Measurements from ENCODE around the gene EHD1.

Gene EHD1

DNA sequence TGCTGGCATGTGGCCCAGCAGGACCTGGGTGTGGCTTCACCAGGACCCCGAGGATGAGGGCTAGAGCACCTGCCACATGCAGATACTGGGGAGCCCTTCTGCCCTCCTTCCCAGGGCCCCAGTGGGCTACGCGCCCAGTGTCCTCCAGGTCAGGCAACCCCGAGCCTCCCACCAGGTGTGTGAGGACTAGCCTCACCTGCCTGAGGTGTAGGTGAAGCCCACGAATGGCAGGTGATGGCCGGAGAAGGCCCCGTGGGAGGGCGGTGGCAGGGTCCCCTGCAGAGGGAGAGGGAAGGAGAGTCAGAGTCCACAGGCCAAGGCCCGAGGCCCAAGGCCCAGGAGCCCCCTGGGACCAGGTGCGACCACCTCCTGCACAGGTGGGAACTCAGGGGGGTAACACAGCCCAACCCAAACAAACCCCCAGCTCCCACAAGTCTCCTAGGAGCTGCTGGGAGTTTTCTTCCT, 40.5 kb downstream of the EHD1 start:
- Mint-ChIP-seq H3K36me3 (peaks cover 0 to 3% of the 10 kb centered on the region in 2 donors), H3K4me3 (no peak overlapping the region), H3K27ac (no peak overlapping the region), H3K4me1 (peaks cover 5 to 6% of the 10 kb centered on the region in 2 donors), H3K9me3 (no peaks in the 10 kb centered on the region), H3K27me3 (no peaks in the 10 kb centered on the region)
- ATAC-seq (replicated peaks): no peak
- no peak for DNase-seq

GRCh38 chr11:64836448-64837072, 41.9 kb downstream of the EHD1 start:
- no peak for DNase-seq
- no peak overlapping the region for H3K27ac Mint-ChIP-seq
- no peak for ATAC-seq (replicated peaks)
- peaks cover 5% of the 10 kb centered on the region in 2 donors for H3K4me1 Mint-ChIP-seq
- no peaks in the 10 kb centered on the region for H3K27me3 Mint-ChIP-seq
- no peaks in the 10 kb centered on the region for H3K9me3 Mint-ChIP-seq
- H3K36me3 Mint-ChIP-seq: peaks cover 0 to 7% of the 10 kb centered on the region in 2 donors
- no peak overlapping the region for H3K4me3 Mint-ChIP-seq

- Mint-ChIP-seq H3K9me3 (no peaks in the 10 kb centered on the region), H3K36me3 (peaks cover 0 to 7% of the 10 kb centered on the region in 2 donors), H3K27me3 (no peaks in the 10 kb centered on the region), H3K4me3 (no peak overlapping the region), H3K4me1 (peaks cover 5% of the 10 kb centered on the region in 2 donors), H3K27ac (no peak overlapping the region)
- DNase-seq (no peak), ATAC-seq (replicated peaks) (no peak)
These were observed 42.6 kb downstream of the EHD1 start for GRCh38 chr11:64835616-64836447.

GRCh38 chr11:64834723-64835615, 43.5 kb downstream of the EHD1 start:
- Mint-ChIP-seq H3K4me3 (no peak overlapping the region), H3K9me3 (no peaks in the 10 kb centered on the region), H3K27me3 (no peaks in the 10 kb centered on the region), H3K27ac (no peak overlapping the region), H3K36me3 (peaks cover 0 to 7% of the 10 kb centered on the region in 2 donors), H3K4me1 (peaks cover 5% of the 10 kb centered on the region in 2 donors)
- DNase-seq (no peak), ATAC-seq (replicated peaks) (no peak)

- ATAC-seq (replicated peaks) (no peak), DNase-seq (no peak)
- Mint-ChIP-seq H3K27ac (no peak overlapping the region), H3K4me1 (peaks cover 3 to 5% of the 10 kb centered on the region in 2 donors), H3K36me3 (peaks cover 0 to 4% of the 10 kb centered on the region in 2 donors), H3K9me3 (no peaks in the 10 kb centered on the region), H3K27me3 (no peaks in the 10 kb centered on the region), H3K4me3 (no peak overlapping the region)
These were observed 44.2 kb downstream of the EHD1 start for GRCh38 chr11:64834031-64834722.

- DNase-seq: no peak
- peaks cover 0 to 6% of the 10 kb centered on the region in 2 donors for H3K36me3 Mint-ChIP-seq
- no peak overlapping the region for H3K4me3 Mint-ChIP-seq
- no peaks in the 10 kb centered on the region for H3K27me3 Mint-ChIP-seq
- peaks cover 6 to 10% of the 10 kb centered on the region in 2 donors for H3K4me1 Mint-ChIP-seq
- H3K9me3 Mint-ChIP-seq: no peaks in the 10 kb centered on the region
- H3K27ac Mint-ChIP-seq: no peak overlapping the region
- ATAC-seq (replicated peaks): no peak
These were observed 44.9 kb downstream of the EHD1 start for GRCh38 chr11:64833509-64833908.

- H3K27ac Mint-ChIP-seq: no peak overlapping the region
- H3K27me3 Mint-ChIP-seq: no peaks in the 10 kb centered on the region
- H3K36me3 Mint-ChIP-seq: peaks cover 0 to 6% of the 10 kb centered on the region in 2 donors
- no peak for DNase-seq
- H3K4me1 Mint-ChIP-seq: peaks cover 6 to 10% of the 10 kb centered on the region in 2 donors
- no peak overlapping the region for H3K4me3 Mint-ChIP-seq
- ATAC-seq (replicated peaks): no peak
- no peaks in the 10 kb centered on the region for H3K9me3 Mint-ChIP-seq
These were observed 45.3 kb downstream of the EHD1 start for GRCh38 chr11:64833198-64833502.

- Mint-ChIP-seq H3K4me1 (peaks cover 6 to 10% of the 10 kb centered on the region in 2 donors), H3K27me3 (no peaks in the 10 kb centered on the region), H3K27ac (no peak overlapping the region), H3K36me3 (peaks cover 0 to 6% of the 10 kb centered on the region in 2 donors), H3K4me3 (no peak overlapping the region), H3K9me3 (no peaks in the 10 kb centered on the region)
- DNase-seq (no peak), ATAC-seq (replicated peaks) (no peak)
These were observed 45.8 kb downstream of the EHD1 start for GRCh38 chr11:64832467-64833197.

DNA sequence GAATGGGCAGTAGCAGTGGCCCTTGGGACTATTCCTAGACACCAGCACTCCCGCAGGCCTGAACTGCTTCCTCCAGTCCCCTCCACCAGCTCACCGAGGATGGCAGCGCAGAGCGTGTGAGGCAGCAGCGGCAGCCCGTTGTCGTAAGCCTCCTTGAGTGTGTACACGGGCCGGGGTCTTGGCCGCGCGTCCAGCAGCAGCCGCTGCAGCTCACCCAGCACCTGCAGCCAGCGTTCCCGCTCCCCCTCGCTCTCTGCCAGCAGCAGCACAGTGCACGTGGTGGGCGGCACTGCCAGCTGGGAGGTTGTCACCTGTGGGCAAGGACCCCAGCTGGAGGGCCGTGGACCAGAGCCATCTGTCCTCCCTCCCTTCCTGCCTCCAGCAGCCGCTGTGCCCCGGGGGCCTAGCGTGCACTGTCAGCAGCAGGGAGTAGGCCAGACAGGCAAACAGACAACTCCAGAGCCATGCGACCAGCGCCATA, 47.0 kb downstream of the EHD1 start:
- ATAC-seq (replicated peaks) (no peak), DNase-seq (no peak)
- Mint-ChIP-seq H3K4me1 (peaks cover 3 to 5% of the 10 kb centered on the region in 2 donors), H3K4me3 (no peak overlapping the region), H3K36me3 (peaks cover 0 to 6% of the 10 kb centered on the region in 2 donors), H3K9me3 (no peaks in the 10 kb centered on the region), H3K27ac (no peak overlapping the region), H3K27me3 (no peaks in the 10 kb centered on the region)

- no peak overlapping the region for H3K27ac Mint-ChIP-seq
- H3K36me3 Mint-ChIP-seq: peaks cover 0 to 6% of the 10 kb centered on the region in 2 donors
- no peaks in the 10 kb centered on the region for H3K9me3 Mint-ChIP-seq
- ATAC-seq (replicated peaks): no peak
- H3K27me3 Mint-ChIP-seq: no peaks in the 10 kb centered on the region
- H3K4me3 Mint-ChIP-seq: no peak overlapping the region
- no peak for DNase-seq
- peaks cover 3 to 5% of the 10 kb centered on the region in 2 donors for H3K4me1 Mint-ChIP-seq
These were observed 48.7 kb downstream of the EHD1 start for GRCh38 chr11:64829536-64830251.

- no peaks in the 10 kb centered on the region for H3K9me3 Mint-ChIP-seq
- no peaks in the 10 kb centered on the region for H3K27me3 Mint-ChIP-seq
- H3K4me1 Mint-ChIP-seq: peaks cover 3 to 5% of the 10 kb centered on the region in 2 donors
These were observed 51.0 kb downstream of the EHD1 start for GRCh38 chr11:64827451-64827839.

DNA sequence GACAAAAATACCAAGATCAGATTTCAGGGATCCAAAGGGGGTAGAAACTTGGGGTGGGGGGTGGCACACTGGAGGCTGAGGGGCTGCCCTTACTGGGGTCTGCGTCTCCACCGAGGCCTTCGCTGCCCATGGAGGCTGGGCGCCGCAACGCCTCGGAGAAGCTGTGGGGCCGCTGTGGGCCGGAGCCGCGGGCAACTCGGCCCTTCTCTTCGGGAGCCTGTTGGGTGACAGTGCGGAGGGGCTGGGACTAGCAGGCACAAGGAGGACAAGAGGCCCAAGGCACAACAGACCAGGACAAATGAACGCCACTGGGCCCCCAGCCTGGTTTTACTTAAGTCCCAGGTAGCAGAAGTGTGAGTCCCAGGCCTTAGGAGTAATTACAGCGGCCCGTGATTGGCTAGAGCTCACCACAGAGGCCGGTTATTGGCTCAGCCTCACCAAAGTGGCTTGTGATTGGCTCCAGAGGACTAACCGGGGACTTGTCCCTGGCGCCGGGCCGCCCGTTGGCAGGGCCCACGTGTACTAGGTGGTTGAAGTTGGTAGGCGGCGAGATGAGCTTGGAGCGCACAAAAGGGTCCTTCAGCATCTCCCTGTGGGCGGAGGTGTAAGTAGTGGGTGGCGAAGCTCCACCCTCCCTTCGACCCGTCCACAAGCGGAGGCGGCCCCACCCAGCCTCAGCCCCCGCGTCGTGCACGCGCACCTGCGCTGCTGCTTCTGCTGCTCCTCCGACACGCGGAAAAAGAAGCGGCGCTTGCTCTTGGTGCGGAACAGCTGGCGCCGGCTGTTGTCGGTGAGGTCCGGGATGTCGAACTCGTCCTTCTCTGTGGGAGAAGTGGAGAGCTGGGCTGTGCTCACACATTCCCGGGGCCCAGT, 51.6 kb downstream of the EHD1 start:
- H3K36me3 Mint-ChIP-seq: peaks cover 0 to 4% of the 10 kb centered on the region in 2 donors
- DNase-seq: no peak
- no peak for ATAC-seq (replicated peaks)

More at GRCh38 chr11:64827451-64827839, 51.0 kb downstream of the EHD1 start:
- no peak overlapping the region for H3K27ac Mint-ChIP-seq
- ATAC-seq (replicated peaks) (no peak), DNase-seq (no peak)
- H3K36me3 Mint-ChIP-seq: peaks cover 0 to 6% of the 10 kb centered on the region in 2 donors
- no peak overlapping the region for H3K4me3 Mint-ChIP-seq

More for the DNA sequence above, 51.6 kb downstream of the EHD1 start:
- H3K27me3 Mint-ChIP-seq: no peaks in the 10 kb centered on the region
- H3K4me3 Mint-ChIP-seq: no peak overlapping the region
- H3K27ac Mint-ChIP-seq: no peak overlapping the region
- no peaks in the 10 kb centered on the region for H3K9me3 Mint-ChIP-seq
- H3K4me1 Mint-ChIP-seq: peaks cover 3 to 5% of the 10 kb centered on the region in 2 donors
